GM10248 (cell line): ENCODE measurements around the gene ITGA11.

Source experiments
- CTCF ChIA-PET: fragments of 300-600 bp; sonication (Branson Sonifier 250); formaldehyde crosslinking; extraction: SDS; loops from one replicate; lab custom pipeline; 2021; ENCODE audit warnings: antibody characterized with exemption; lab: Yijun Ruan, JAX
- POLR2A ChIA-PET: fragments of 350-650 bp; sonication (Branson Sonifier 250); formaldehyde crosslinking; extraction: SDS; loops from one replicate; lab custom pipeline; 2020; ENCODE audit warnings: antibody characterized with exemption; lab: Yijun Ruan, JAX
- DNase-seq: peaks from one replicate; pipeline ENCODE4 v3.0.0; 2012; ENCODE audit errors: extremely low spot score
- TF ChIP-seq, protein P1 (sequence below): IDR thresholded peaks from 2 replicates; pipeline ENCODE4 v1.5.1; 2012; ENCODE audit warnings: mild to moderate bottlenecking, low read depth; ENCODE audit errors: extremely low read depth, missing control alignments, control extremely low read depth

The ITGA11 gene

DNA sequence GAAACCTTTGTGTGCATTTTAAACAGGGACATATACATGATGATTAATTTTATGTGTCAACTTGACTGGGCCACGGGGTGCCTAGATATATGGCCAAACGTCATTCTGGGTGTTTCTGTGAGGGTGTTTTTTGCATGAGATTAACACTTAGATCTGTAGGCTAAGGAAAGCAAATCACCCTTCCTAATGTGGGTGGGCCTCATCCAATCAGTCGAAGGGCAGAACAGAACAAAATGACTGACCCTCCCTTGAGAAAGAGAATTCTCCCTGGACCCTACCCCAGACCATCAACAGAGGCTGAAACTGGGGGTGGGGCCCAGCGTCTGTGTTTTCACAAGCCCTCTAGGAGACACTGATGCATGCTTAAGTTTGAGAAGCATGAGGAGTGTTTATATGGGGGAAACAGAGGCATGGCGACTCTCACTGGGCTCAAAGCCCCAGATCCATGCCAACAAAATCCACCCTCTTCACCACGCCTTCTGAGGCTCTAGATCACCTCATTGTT lies 56.2 kb downstream of the ITGA11 start:
- DNase-seq = no peak
- ChIA-PET POLR2A (no interaction called here), CTCF (no interaction called here)
- TF ChIP-seq, protein P1, sequence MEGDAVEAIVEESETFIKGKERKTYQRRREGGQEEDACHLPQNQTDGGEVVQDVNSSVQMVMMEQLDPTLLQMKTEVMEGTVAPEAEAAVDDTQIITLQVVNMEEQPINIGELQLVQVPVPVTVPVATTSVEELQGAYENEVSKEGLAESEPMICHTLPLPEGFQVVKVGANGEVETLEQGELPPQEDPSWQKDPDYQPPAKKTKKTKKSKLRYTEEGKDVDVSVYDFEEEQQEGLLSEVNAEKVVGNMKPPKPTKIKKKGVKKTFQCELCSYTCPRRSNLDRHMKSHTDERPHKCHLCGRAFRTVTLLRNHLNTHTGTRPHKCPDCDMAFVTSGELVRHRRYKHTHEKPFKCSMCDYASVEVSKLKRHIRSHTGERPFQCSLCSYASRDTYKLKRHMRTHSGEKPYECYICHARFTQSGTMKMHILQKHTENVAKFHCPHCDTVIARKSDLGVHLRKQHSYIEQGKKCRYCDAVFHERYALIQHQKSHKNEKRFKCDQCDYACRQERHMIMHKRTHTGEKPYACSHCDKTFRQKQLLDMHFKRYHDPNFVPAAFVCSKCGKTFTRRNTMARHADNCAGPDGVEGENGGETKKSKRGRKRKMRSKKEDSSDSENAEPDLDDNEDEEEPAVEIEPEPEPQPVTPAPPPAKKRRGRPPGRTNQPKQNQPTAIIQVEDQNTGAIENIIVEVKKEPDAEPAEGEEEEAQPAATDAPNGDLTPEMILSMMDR = no peak

DNA sequence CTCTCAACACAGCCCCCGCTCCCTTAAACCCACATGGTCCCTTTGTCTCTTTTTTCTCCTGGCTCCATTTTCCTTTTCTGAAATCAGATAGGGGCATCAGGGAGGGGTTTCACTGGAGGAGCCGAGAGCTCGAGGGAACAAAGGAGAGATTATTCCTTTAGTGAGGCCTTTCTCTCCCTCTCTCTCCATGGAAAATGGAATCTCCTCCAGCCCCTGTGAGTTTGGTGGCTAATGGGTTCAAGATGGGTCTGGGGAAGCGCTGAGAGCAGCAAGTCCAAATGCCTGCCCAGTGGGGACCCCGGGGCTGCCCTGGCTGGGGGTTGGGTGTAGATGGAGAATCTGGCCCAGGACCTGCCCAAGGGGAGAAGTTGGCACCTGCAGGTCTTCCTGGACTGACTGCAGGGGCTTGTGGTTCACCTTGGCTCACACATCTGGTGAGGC lies 56.8 kb downstream of the ITGA11 start:
- TF ChIP-seq, protein P1 = no peak
- ChIA-PET POLR2A (no interaction called here), CTCF (no interaction called here)
- no peak for DNase-seq

DNA sequence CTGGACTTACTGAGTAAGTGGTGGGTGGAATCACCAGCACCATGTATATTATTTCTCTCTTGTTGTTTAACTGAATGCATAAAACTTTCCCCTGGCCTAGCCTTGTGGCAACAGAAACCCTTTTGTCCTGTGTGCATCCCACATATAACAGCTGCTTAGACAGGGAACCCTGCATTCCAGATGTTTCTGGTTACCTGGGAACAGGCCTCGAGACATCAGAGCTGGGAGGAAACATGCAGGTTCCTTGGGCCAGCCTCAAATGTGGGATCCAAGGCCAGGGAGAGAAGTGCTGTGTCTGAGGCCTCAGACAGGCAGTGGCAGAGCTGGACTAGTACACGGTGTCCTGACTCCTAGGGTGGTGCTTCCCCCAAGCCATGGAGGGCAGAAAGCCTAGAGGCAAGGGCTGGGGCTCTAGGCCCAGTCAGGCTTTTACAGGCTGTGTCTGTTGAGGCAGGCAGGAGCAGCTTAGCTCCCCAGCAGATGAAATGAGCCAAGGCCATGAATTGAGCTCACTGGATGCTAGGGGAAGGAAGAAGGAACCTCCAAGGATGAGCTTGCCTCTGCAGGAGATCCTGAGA lies 57.7 kb downstream of the ITGA11 start:
- CTCF ChIA-PET = interaction anchor here (1.1 kb wide), 1 partner anchor 13 kb away, joined by 3 read pairs; no protein-coding TSS in a partner anchor
- TF ChIP-seq, protein P1 = no peak
- POLR2A ChIA-PET = no interaction called here
- no peak for DNase-seq

DNA sequence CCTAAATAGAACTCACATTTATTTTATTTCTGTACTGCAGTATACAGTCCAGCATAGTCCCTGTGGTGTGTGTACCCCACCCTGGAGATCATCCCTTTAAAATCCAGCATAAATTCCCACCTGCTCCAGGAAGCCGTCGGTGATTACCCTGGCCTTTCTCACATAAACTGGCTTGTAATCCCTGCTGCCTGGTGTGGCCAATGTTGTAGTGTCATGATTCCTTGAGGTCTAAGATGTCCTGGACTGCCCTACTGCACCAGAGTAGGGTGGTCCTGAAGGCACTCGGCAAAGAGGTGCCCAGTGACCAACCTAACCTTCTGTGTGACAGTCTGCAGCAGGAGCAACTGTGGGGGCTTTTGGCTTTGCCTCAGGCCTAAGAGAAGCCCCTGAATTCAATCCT lies 58.9 kb downstream of the ITGA11 start:
- ChIA-PET POLR2A (no interaction called here), CTCF (no interaction called here)
- TF ChIP-seq, protein P1 = no peak
- no peak for DNase-seq

DNA sequence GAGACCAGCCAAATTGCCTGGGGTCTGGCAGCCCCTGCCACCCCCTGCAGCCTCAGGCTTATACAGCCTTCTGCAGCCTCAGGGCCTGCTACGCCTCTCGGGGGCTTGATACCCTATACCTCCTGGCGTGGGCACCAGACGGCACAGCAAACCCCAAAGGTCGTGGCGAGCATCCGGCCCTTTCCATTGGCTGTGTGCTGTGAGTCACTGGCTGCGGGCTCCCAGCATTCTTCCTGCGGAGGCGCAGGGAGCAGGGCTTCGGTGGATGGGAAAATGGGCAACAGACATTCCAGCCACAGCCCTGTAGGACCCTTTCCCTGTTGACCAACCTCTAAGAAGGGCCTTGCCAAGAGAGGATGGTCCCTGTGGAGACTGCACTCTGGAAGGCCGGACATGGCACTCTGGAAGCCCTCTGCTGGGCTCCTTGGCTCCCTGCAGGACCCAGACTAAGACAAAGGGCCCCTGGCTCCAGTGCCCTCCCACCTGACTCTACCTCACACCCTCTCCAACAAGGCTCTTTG lies 59.6 kb downstream of the ITGA11 start:
- DNase-seq = no peak

DNA sequence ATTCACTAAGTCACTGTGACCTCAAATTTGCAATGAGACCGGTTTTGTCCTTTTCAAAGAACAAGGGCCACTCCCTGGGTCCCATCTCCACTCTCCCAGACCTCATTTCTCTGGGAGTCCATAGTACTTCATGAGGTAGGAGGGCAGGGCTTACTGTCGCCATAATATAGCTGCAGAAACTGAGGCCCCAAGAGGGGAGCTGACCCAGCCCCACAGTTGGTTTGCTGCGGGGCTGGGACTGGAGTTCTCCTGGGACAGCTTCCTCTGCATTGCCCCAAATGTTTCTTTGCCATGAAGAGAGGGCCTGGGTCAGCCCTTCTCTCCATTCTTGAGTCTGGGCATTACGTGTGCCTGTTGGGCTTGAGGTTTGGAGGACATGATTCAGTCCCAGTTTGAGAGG lies 60.1 kb downstream of the ITGA11 start:
- TF ChIP-seq, protein P1 = no peak
- POLR2A ChIA-PET = no interaction called here
- DNase-seq = no peak

More for the DNA sequence above, 59.6 kb downstream of the ITGA11 start:
- TF ChIP-seq, protein P1 = no peak
- ChIA-PET CTCF (no interaction called here), POLR2A (no interaction called here)

More for the DNA sequence above, 60.1 kb downstream of the ITGA11 start:
- CTCF ChIA-PET = no interaction called here
